Measurements from ENCODE around the gene ZNF462.

Gene ZNF462

GRCh38 chr9:106864373-106865143, 1.6 kb downstream of the ZNF462 start:
- ATAC-seq: no peak

DNA sequence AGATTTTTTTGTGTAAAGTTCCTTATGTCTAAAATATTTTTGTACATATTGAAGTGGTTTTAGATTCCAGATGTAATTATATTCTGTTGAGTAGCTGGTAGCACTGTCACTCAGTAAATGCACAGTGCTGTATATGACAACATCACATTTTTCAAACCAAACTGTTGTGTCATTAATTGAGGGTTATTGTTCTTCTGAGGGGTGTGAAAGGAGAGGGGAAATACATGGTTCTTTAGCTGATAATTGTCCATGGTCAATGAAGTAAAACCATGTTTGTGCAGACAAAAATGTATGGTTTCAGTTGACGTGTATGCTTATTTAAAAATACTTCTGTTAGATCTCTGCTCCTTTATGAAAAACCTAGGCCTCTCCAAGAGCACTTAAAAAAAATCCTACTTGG, 3.3 kb downstream of the ZNF462 start:
- ATAC-seq: no peak

- ATAC-seq: no peak
Observed at GRCh38 chr9:106867286-106867685, 4.3 kb downstream of the ZNF462 start.

- ATAC-seq: no peak
Observed at GRCh38 chr9:106868087-106868486, 5.1 kb downstream of the ZNF462 start.

DNA sequence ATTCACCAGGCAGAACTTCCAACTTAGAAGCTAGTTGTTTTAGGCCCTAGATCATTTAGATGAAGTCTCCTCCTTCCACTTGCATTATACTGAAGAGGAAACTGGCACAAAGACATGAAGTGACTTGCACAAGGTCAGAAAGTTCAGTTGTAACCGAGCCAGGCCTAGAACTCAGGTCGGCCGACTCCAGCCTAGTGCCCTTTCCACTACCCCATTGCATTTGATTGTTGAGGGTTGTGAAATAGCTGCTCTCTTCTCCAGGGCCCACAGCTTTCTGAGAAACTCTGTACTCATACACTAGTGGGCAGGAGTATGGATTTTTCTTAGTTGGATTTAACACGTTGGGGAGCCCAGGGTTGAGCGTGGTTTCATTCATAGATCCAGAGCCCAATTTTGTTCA, 5.6 kb downstream of the ZNF462 start:
- ATAC-seq: no peak

DNA sequence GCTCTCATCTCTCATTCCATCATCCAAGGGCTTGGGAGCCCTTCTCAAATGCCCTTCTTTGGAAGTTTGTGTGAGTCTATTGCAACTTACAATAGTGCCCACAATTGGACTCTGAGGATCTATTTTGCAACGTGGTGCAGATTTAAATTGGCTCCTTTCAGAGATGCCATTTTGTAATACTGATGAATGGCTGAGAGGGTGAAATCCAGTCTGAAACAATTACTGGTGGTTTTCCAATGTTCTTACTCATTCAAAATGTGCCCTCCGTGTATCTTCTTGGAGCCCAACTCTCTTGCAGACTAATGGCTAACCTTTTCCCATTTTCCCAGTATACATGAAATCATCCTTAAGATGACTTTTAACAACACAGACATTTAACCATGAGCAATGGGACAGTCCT, 6.1 kb downstream of the ZNF462 start:
- ATAC-seq: no peak

- ATAC-seq: no peak
Observed at GRCh38 chr9:106869458-106869857, 6.5 kb downstream of the ZNF462 start.

GRCh38 chr9:106872641-106873040, 9.7 kb downstream of the ZNF462 start:
- no peak for ATAC-seq

- no peak for ATAC-seq
Observed at GRCh38 chr9:106874031-106874430, 11.1 kb downstream of the ZNF462 start.

GRCh38 chr9:106874652-106875051, 11.7 kb downstream of the ZNF462 start:
- no peak for ATAC-seq

GRCh38 chr9:106875529-106875928, 12.6 kb downstream of the ZNF462 start:
- ATAC-seq: no peak

DNA sequence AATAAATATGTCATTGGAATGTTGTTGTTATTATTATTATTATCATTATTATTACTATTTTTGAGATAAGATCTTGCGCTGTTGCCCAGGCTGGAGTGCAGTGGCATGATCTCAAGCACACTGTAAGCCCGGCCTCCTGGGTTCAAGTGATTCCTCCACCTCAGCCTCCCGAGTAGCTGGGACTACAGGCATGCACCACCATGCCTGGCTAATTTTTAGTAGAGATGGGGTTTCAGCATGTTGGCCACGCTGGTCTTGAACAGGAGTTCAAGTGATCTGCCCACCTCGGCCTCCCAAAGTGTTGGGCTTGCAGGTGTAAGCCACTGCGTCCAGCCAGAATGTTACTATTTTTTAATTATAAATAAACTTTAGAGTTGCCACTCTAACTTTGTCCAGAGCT, 14.4 kb downstream of the ZNF462 start:
- ATAC-seq: no peak

DNA sequence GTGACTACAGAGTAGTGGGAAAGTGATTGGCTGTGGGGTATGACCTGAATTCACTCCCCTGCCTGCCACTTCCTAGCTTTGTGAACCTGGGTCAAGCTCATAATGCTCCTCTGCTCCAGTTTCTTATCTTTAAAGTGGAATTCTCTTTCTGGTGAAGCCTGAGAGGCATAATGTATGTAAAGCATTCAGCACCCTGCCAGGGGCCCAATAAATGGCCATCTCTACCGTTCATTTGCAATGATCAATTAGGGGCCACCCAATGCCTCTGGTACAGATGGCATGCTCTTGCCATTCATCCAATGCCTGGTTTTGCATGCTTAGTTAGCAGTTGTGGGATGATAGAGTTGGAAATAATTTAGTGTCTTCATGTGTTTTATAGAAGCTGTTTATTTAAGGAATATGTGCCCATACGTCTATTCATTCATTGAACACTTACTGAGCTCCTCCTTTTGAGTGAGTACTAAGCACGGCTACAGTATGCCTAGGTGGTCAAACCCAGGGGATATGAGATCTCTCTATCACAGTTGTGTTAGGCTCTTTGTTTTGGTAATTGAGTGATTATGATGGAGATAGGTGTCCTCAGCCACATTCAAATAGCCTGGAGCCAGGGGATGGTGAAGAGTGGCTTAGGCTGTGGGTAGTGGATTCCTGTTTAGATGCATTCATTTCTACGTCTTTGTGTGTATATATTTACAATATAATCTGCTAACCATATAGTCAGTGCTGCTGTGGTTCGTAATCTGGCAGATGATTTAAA, 15.3 kb downstream of the ZNF462 start:
- no peak for ATAC-seq

DNA sequence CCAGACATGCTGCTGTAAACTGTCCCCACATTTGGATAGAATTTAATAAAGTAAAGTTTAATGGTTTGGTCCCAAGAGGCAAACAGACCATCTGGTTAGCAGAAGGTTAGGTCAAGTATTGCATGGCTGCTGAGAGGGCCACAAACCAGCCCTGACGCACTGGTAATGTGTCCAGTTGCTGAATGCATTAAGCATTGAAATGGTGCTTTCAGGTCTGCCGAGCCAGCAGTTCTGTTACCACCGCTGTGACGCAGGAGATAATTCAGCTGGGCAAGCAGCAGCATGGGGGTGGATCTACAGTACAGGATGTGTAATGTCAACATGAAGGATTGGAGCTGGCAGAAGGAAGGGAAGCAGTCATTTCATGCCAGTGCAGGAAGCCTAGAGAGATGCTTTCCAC, 16.0 kb downstream of the ZNF462 start:
- no peak for ATAC-seq

DNA sequence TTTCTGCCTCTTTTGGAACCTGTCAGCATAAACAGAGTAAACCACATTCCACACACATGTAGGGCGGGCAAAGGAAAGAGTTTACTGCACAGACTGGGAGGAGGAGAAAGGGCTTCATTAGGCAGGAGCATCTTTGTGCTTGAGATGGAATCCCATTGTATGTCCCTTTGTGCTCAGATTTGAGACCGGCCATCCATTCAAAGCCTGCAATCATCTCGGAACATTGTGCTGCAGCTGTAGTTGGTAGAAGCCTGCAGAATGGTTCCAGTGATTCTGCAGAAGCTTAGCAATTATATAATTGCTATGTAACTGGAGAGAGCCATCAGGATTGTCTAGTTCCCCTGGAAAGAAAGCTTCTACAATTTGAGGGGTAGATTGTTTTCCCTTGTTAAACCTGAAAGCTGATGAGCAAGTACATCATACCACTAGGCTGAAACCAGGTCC, 16.5 kb downstream of the ZNF462 start:
- ATAC-seq: no peak

GRCh38 chr9:106880081-106880480, 17.1 kb downstream of the ZNF462 start:
- ATAC-seq: no peak

- ATAC-seq: no peak
Observed at GRCh38 chr9:106880863-106881262, 17.9 kb downstream of the ZNF462 start.

- ATAC-seq: no peak
Observed at GRCh38 chr9:106883030-106883429, 20.1 kb downstream of the ZNF462 start.

- no peak for ATAC-seq
Observed at GRCh38 chr9:106883626-106884190, 20.7 kb downstream of the ZNF462 start.

DNA sequence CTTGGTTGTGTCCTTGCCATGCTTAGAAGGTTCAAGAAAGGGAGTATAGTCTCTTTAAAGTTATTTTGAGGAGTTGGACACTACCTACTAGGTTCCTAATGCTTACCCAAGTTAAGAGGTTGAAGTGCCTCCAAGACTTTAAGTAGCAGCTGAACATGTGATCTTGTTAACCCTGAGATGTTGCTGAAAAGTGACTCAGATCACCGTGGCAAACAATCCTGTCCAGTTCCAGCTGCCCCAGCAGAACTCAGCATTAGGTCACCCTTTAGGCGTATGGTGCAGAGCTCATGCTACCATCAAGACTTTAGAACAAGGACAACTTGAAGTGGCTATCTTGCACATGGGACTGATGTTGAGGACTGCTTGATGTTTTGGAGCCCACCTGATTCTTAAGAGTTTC, 22.5 kb downstream of the ZNF462 start:
- ATAC-seq: no peak

- no peak for ATAC-seq
Observed at GRCh38 chr9:106886111-106887046, 23.4 kb downstream of the ZNF462 start.

GRCh38 chr9:106887066-106887465, 24.1 kb downstream of the ZNF462 start:
- ATAC-seq: no peak

Data from activated CD4-positive, CD25-positive, alpha-beta regulatory T cell treated with anti-CD3 and anti-CD28 coated beads, Interleukin-2, amount 50 U/mL, for 24 hours (primary cell).